CD4-positive, alpha-beta T cell treated with Interleukin-1 beta for 1 hour (primary cell): ENCODE measurements around the gene GAK.

Experiments
- DNase-seq, 2 donors: peaks; one replicate each; pipeline ENCODE4 v3.0.0-alpha.2; 2020 to 2022

Gene GAK

DNA sequence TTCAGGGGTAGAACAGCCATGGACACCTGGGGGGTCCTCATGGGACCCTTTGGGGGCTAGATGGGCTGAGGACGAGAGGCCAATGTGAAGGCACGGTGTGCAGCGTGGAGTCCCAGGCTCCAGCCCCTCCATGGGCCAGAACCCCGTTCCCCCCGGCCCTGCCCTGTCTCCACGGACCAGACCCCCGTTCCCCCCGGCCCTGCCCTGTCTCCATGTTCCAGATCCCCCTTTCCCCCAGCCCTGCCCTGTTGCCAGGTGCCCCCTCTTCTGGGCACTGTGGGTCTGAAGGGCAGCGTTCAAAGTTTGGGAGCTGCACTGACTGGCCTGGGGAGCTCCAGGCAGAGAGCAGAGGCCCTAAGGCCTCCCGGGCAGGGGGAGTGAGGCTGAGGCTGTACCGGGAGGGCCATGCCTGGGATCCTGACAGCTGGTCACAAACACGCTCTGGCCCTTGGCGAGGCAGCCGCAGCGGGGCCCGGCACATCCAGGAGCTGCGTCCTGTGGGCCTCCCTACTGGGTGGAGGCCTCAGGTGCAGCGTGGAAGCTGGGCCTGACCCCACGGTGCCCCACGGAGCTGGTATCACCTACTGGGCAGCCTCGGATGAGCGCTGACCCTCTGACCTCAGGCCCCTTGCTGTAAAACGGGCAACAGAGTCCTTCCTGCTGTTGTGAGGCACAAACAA lies 32.4 kb upstream of the GAK start:
- DNase-seq, result no peak

GRCh38 chr4:963276-964225 lies 31.4 kb upstream of the GAK start:
- no peak for DNase-seq

- DNase-seq, result no peak
These were observed 30.4 kb upstream of the GAK start for GRCh38 chr4:962231-963208.

DNA sequence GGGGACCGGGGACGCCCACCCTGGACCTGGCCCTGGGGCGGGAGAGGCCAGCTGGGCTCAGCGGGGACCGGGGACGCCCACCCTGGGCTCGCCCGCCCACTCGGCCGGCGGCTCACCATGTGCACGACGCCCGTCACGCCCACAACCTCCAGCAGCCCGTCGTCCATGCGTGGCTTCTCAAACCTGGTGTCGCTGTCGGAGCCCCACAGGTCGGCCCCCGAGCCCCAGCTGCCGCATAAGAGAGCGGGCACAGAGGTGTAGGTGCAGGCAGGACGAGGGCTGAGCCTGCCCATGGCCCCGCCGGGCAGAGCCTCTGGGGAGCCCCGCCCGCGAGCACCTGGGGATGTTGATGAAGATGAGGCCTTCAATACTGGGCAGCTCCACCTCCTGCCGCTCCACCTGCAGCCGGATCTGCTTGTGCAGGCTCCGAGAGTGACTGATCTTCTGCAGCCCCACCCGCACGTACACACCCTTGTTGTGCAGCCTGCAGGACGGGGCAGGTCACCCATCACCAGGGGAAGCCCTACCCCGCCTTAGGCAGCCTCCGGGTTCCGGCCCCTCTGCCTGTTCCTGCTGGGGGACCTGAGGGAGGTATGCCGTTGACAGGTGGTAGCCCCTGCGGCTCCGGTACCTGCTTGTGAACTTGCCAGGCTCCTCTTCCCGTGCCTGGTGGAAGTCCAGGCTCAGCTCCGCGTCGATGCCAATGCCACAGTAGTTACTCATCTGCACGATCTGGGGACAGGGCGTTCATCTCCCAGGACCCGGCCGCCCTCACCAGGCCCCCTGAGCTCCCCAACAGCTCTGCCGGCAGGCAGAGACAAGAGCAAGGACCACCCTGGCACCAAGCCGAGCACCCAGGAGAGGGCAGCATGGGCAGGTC lies 29.5 kb upstream of the GAK start:
- DNase-seq, result no peak

GRCh38 chr4:960636-961350 lies 28.7 kb upstream of the GAK start:
- no peak for DNase-seq

- no peak for DNase-seq
These were observed 28.1 kb upstream of the GAK start for GRCh38 chr4:960140-960635.

DNA sequence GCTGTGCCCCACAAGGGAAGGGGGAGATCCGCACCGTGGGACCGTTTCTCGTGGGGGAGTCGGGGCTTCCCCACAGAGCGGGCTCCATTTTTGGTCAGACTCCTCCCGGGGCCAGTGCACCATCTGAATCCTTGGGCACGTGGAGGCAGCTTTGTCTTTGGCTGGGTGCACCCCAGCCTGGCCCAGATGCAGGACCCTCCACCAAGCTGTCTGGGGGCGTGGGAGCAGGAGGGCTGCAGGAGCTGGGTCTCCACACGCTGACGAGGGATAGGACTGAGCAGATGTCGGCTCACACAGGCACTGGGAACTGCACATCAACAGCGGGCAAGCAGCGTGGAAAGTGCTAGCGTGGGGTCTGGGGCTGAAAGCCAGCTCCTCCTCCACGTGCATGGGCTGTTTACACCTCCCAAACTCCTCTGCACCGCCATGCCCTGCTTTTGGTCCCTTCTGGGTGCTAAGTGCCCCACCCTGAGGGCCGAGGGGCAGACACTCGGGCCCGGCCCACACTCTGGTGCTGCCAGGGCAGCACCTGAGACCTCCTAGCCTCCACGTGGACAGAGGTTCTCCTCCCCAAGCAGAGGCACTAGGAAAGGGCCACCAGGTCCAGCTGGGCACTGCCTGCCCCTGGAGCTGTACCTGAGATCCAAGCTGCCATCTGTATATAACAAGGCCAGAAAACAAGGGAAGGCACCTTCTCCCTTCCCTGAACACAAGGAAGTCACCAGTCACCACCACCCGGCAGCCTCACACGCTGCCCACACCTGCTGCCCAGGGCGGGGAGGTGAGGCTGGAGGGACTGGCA lies 27.4 kb upstream of the GAK start:
- DNase-seq, result no peak

- no peak for DNase-seq
These were observed 26.7 kb upstream of the GAK start for GRCh38 chr4:958696-959337.

GRCh38 chr4:958314-958665 lies 26.2 kb upstream of the GAK start:
- DNase-seq, result no peak

GRCh38 chr4:957581-958313 lies 25.6 kb upstream of the GAK start:
- DNase-seq, result no peak

- no peak for DNase-seq
These were observed 25.1 kb upstream of the GAK start for GRCh38 chr4:957231-957580.

GRCh38 chr4:956531-957230 lies 24.6 kb upstream of the GAK start:
- no peak for DNase-seq

GRCh38 chr4:955931-956381 lies 23.8 kb upstream of the GAK start:
- no peak for DNase-seq

- DNase-seq, result no peak
These were observed 23.2 kb upstream of the GAK start for GRCh38 chr4:955161-955921.

- DNase-seq, result no peak
These were observed 22.3 kb upstream of the GAK start for GRCh38 chr4:954211-955020.

DNA sequence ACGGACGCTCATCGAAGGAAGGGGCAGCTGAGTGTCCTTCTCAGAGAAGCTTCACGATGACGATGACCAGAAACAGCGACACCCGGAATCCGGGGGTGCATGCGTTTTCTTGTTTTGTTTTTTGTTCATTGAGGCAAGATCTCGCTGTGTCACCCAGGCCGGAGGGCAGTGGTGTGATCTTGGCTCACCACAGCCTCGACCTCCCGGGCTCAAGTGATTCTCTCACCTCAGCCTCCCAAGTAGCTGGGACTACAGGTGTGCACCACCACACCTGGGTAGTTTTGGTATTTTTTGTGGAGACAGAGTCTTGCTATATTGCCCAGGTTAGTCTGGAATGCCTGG lies 21.4 kb upstream of the GAK start:
- DNase-seq, result no peak
